Endometrium (tissue), 2 donors: Measurements from ENCODE around the gene CENPP.

ENCODE experiments used
- FAIRE-seq: peaks from 2 replicates; lab custom pipeline; 2012; peaks lifted over from hg19 to GRCh38; lab: Jason Lieb, UNC
- donor health status: control.
- donor health status: control.

The CENPP gene

GRCh38 chr9:92659601-92660000 is 333.8 kb downstream of the CENPP start:
- no peak for FAIRE-seq

- FAIRE-seq, result no peak
Measured at GRCh38 chr9:92660266-92660665, 334.5 kb downstream of the CENPP start.

- FAIRE-seq, result no peak
Measured at GRCh38 chr9:92661127-92661526, 335.4 kb downstream of the CENPP start.

GRCh38 chr9:92661743-92662142 is 336.0 kb downstream of the CENPP start:
- FAIRE-seq, result no peak

GRCh38 chr9:92663126-92663525 is 337.4 kb downstream of the CENPP start:
- FAIRE-seq, result no peak

- no peak for FAIRE-seq
Measured at GRCh38 chr9:92663951-92664350, 338.2 kb downstream of the CENPP start.

- FAIRE-seq, result no peak
Measured at GRCh38 chr9:92664394-92665152, 338.8 kb downstream of the CENPP start.

GRCh38 chr9:92665836-92666235 is 340.1 kb downstream of the CENPP start:
- FAIRE-seq, result no peak

GRCh38 chr9:92666236-92666635 is 340.5 kb downstream of the CENPP start:
- no peak for FAIRE-seq

- no peak for FAIRE-seq
Measured at GRCh38 chr9:92666912-92667532, 341.3 kb downstream of the CENPP start.

GRCh38 chr9:92668746-92669526 is 343.2 kb downstream of the CENPP start:
- FAIRE-seq, result no peak

- FAIRE-seq, result no peak
Measured at GRCh38 chr9:92669527-92669889, 343.8 kb downstream of the CENPP start.
